NCI-H82 treated with DMSO at 0.1 percent for 48 hours (cell line): ENCODE data around the gene SUSD3.
"Not testable (repeated sequence)": the region's sequence is repeated elsewhere in the genome, so short reads cannot be mapped to it uniquely, and the experiment has no call there.

ENCODE experiments used
- DNase-seq: peaks from one replicate; lab custom pipeline; 2025; ENCODE audit not compliant: unreplicated experiment; lab: John Stamatoyannopoulos, UW

SUSD3 gene

DNA sequence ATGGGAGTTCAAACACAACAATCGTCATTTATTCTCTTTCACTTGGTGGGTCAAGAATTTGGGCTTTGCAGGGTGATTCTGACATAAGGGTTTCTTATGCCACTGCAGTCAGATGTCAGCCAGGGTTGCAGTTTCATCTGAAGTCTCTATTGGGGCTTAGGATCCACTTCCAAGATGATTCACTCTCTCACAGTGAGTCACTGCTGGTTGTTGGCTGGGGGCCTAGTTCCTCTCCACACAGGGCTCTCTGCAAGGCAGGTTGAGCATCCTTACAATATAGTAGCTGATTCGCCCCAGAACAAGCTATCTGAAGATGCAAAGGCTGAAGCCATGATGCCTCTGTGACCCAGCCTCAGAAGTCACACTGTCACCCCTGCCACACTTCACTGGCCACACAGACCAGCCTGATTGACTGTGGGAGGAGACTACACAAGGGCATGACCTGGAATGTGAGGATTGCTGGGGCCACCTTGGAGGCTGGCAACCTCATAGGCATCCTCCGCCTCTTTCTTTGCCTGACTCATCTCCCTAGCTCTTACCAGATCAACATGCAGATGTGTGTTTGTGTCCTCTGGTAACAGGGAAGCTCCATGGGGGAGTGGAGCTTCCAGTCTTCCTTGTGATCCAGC, 33.1 kb downstream of the SUSD3 start:
- no peak for DNase-seq

DNA sequence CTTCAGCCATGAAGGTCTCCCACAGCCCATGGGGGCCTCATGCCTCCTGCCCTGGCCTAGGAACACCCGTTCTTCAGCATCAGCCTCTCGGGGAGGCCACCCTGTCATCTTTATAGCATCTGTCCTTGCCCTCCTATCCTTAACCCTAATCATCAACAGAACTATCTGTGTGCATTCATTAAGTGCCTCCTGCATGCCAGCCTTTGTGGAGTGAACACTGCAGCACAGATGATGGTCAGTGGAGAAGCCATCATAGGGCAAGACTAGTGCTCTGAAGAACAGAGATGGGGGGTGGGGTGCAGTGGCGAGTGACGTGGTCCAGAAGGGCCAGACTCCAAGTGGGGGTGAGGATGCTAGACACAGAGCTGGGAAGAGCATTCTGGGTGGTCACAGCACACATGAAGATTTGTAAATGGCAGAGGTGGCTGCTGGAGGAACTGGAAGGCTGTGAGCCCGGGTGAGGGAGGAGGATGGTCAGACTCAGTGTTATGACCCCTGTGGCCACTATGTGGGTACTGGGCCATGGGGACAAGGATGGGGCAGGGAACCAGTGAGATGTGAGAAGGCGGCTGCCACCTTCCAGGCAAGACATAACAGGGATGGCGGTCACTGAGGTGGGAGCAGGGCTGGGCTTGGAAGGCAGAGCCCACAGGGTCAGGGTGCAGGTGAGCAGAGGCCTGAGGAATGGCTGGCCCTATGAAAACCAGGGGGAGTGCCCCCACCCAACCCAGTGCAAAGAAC, 33.9 kb downstream of the SUSD3 start:
- DNase-seq = no peak

DNA sequence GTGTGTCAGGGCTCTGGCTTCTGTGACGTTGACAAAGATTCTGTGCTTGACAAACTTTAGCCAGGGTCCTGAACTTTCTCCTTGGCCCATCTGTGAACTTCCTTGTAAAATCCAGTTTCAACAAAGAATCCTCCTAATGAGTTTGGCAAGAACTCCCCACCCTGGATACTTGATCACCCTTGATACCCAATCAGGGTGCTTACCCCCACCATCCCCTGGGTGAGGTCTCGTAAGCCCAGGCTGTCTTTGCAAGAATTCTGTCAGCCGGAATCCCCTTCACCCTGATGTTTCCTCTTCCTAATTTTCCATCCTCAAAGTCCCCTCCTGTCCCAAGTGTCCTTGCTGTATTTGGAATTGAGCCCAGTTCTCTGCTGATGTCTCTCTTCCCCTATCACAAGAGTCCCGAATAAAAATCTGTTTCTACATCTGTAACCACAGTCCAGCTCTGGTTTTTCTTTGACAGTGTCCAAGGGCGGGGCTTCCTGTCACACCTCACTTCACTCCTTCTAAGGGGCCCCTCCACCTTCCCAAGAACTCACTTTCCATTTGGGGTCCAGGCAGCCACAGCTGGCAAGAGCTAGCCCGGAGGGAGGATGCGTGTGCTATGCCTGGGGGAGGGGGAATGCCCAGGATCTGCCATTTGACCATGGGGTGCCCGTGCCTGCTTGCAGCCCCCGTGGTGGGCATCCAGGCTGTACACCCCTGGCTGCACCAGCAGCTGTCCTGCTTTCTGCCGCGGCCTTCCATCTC, 34.8 kb downstream of the SUSD3 start:
- no peak for DNase-seq

DNA sequence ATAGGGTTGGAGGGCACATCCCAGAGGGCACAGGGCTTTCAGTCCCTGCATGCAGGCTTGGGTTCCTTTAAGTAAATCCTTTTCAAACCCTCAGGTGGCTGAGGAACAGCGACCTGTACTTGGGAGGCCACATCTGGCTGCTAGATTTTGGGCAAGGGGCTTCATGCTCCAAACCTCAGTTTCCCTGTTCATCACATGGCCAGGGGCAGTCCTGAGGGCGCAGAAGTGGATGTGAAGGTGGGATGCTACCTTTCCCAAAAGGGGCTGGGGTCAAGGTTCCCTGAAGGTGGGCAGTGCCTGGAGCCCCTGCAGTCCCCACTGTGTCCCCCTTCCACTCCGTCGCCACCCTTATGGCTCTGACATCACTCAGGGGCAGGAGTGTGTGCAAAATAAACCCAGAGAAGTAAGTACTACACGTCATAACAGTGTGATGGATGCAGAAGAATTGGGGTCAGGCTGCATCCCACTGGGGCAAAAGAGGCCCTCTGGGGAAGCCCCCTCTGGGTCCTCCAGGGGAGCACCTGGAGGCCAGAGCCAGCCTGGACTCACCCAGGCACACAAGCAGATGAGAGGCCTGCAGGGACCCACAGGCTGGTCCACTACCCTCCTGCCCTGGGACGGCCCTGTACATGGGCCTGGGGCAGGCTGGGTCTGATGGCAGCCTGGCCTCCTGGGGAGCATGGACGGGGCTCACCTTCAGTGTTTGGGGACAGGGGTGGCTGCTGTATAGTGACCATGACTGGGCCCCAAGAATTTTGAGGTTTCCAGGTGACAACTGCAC, 35.6 kb downstream of the SUSD3 start:
- no peak for DNase-seq

DNA sequence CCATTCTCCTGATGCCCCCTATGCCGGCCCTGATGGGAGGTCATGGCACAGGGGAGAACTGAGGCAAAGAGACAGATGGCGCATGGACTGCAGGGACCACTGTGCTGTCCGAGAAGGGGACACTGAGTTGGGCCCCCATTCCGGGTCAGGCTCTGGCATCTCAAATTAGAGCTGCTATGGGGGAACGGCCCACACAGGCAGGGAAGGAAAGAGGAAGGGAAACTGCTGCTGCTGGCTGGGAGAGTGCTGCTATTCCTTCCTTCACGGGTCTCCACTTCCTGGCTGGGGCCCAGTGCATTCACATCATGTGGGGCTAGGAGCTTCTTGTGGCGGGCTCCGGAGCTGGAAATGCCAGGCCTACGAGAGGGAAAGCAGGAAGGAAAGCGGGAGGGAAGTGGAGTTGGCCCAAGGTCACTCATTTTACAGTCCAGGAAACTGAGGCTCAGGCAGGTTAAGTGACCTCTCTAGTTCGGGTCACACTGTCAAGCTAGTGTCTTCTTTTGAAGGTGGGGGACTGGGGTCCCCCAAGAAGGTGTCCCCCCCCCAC, 36.2 kb downstream of the SUSD3 start:
- no peak for DNase-seq

DNA sequence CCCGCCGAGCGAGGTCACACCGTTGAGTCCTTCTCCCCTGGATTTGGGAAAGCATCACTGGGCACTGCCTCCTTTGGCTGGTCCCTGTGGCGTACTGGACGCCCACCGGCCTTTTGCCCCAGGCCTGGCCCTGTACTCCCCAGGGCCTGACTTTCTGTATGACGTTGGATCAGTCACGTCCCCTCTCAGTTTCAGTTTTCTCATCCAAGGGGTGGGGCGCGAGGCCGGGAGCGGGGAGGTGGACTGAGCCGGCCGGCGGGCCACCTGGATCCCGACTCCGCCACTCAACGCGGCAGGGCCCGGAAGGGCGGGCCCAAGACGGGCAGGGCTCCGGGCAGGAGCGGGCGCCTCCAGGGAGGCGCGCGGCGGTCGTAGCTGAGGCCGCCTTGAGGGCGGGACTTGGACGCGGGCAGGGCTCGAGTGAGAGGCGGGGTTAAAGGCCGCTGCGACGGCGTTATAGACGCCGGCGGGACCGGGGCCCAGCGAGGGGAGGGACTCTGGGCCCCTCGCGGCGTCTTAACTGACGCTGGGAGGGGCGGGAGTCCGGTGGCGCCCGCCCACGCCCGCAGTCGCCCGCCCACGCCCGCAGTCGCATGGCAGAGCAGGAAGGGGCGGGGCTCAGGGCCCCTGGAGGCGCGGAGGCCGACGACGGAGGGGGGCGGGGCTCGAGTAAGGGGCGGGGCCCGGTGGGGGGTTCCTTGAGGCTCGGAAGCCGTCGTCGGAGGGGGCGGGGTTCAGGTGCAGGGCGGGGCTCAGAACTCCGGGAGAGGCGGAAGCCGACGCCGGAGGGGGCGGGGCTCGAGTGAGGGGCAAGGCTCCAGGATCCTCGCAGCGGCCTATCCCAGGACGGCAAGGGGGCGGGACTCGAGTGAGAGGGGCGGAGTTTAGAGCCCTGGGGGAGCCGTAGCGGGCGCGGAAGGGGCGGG, 37.0 kb downstream of the SUSD3 start:
- DNase-seq = peak; percentile 97

DNA sequence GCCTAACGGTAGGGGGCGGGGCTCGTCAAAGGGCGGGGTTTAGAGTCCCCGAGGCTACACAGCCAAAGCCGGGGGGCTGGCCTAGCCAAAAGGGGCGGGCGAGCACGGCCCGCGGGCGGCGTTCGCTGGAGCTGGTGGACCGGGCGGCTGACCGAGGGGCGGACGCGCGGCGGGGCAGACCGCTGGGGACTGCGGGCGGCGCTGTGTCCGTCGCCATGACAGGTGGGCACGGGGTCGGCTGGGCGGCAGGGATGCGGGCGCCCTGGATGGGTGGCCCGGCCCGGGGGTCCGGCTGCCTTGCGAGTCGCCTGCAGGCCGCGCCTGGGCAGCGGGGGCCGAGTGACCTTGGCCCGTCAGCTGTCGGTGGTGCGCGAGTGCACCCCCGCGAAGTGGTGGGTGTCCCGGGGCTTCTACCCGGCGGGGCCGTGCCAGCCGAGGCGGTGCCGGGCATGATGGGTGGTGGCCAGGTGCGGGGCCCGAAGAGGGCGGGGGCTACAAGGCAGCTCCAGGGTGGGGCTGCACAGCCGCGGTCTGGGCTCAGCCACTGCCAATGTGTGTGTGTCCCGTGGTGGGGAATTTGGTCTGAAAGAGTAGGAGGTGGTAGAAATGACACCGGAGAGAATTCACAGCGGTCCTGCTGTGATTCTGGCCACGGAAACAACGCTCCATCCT, 37.8 kb downstream of the SUSD3 start, which contains the start of gene CARD19:
CARD19 (plus strand) TSS at position 87 of the 672 bp plus-strand sequence; CDS start at position 216, 129 bp downstream.
- DNase-seq = no peak

DNA sequence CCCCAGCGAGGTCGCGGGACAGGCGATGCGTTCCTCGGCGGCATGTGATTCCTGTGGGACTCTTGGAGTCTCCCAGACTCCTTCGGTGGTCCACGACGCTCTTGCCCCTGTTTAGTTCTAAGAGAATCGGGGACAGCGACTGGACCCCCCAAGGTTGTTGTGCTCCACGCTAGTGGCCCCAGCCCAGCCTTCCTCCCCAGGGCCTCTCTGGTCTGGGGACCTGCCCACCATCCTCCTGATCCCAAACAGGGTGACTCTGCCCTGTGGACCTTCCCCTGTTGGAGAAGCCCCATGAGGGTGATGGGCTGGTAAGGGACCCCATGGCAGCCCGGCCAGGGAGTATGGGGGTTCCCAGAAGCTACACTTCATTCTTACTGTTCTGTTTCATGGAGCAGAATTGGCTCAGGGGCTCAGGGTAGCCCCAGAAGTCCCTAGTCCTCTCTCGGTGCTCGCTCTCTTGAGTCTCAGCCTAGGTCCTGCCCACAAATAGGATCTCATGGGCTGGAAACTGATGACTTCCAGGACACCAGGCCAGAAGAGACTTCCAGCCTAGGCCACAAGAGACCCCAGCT, 38.4 kb downstream of the SUSD3 start:
- no peak for DNase-seq

DNA sequence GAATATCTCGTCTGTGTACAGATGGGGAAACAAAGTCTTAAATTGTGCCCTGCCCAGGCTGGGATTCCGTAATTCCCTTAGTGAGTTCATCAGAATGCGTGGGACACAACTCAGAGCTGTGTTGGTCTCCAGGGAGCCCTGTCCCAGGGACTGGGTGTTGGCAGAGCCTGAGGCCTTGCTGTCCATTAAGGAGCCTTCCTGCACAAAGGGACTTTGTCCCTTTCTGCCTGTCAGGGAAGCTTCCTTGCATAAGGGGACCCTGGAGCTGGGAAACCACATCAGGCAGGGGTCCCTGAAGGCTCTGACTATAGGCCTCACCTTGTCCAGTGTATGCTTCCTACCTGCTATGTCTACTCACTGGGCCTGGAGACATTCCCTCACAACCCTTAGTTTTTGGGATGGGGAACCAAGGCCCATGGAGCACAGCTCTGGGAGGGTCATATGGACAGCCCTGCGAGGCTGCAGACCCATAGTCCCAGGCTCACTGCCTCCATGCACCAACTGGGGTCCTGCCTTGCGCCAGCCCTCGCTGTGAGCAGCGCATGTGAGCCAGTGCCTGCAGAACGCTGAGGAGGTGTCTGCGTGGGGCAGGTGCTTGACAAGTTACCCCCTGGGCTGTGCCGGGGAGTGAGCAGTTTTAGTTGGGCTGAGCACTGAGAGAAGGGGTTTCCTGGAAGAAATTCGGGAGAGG, 39.2 kb downstream of the SUSD3 start:
- DNase-seq = no peak

DNA sequence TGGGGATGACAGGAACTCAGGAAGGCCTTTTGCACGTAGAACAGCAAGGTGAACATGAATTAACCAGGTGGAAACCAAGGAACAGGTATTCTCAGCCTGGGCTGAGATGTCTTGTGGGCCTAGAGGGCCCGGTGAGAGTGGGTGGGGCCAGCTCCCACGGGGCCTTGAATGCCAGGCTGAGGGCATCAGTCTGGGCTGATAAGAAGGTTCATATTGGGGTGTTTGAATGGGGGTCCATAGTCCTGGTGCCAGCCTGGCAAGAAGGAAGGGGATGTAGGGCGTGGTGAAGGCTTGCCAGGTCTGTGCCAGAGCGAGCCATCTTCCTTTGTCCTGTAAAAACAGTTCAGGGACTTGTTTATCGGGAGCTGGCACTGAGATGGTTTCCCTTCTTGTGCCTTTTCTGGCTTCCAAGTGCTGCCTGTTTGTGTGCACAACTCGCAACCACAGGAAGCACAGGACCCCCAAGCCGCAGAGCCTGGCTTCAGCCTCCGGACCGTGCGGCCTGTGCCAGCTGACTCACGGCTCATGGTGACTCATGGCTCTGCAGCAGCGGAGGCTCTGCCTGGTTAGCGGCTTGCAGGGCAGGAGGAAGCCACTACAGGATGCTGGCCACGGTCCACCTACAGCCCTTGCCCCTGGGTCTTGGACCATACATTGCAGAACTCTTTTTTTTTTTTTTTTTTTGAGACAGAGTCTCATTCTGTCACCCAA, 39.9 kb downstream of the SUSD3 start:
- DNase-seq = no peak

DNA sequence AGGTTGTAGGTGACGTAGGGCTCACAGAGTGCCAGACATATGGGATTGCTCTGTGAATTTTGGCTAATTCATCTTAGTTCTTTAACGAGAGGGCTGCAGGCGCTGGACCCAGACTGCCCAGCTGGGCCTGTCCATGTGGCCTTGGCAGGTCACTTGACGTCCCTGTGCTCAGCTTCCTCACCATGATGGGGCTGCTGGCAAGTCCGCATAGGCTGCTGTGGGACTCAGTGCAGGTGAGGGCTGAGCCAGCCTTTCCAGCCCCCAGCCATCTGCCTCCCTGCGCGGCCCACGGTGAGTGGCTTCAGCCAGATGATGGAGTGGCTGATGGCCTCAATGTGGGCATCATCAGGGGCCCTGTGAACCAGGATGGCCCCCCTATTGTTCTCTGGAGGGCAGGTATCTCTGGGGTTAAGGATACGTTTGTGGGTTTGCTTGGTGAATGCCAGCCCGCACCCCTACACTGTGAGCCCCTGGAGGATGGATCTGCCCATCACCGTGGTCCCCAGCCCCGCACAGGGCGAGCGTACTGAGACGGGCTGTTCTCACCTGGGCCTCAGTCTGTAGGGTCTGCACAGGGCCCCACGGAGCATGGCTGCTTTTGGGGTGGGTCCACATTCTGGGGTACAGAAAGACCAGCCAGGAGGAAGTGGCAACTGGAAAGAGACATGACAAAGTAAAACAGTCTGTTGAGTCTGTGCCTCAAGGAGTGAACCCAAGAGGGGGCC, 41.2 kb downstream of the SUSD3 start:
- no peak for DNase-seq

DNA sequence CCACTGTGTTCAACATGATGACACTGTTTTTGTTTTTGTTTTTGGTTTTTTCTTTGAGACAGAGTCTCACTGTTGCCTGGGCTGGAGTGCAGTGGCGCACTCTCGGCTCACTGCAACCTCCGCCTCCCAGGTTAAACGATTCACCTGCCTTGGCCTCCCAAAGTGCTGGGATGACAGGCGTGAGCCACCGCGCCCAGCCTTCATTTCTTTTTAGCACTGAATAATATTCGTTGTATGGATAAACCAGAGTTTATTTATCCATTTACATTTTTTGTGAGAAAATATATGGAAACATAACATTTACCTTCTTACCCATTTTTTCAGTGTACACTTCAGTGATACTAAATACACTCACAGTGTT, 41.8 kb downstream of the SUSD3 start:
- no peak for DNase-seq

DNA sequence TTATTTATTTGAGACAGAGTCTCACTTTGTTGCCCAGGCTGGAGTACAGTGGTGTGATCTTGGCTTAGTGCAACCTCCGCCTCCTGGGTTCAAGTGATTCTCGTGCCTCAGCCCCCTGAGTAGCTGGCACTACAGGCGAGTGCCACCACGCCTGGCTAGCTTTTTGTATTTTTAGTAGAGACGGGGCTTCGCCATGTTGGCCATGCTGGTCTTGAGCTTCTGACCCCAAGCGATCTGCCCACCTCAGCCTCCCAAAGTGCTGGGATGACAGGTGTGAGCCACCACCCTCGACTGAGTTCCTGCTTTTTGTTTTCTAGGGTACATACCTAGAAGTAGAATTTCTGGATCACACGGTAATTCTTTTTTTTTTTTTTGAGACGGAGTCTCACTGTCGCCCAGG, 42.6 kb downstream of the SUSD3 start:
- not testable (repeated sequence) for DNase-seq

DNA sequence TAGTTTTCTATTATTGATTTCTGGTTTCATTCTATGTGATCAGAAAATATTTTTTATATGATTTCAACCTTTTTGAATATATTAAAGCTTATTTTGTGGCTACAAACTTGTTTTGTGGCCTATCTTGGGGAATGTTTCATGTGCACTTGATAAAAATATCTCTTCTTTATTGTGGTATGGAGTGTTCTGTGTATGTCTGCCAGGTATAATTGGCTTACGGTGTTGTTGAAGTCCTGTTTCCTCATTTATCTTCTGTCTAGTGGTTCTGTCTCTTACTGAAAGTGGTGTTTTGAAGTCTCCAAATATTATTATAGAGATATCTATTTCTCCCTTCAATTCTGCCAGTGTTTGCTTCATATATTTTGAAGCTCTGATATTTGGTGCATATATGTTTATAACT, 47.1 kb downstream of the SUSD3 start:
- no peak for DNase-seq

DNA sequence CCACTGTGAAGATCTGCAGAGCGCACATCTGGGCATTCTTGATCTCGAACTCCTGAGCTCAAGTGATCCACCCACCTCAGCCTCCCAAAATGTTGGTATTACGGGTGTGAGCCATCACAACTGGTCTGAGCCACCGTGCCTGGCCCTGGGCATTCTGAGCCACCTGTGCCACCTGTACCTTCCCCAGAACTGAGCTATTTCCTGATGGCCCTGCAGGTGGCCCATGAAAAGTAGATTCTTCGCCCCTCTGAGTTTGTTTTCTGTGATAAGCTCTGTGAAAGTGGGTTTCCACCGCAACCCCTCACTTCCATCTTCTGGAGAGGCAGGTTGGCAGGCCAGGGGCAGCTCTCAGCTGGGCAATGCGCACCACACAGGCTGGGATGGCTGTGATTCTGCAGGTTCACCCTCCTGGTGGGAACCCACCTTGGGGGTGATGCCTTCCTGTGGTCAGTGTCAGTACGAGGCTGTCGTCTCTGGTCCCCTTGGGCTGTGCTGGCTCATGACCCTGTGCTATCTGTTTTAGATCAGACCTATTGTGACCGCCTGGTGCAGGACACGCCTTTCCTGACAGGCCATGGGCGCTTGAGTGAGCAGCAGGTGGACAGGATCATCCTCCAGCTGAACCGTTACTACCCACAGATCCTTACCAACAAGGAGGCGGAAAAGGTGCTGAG, 48.8 kb downstream of the SUSD3 start:
- DNase-seq = no peak

DNA sequence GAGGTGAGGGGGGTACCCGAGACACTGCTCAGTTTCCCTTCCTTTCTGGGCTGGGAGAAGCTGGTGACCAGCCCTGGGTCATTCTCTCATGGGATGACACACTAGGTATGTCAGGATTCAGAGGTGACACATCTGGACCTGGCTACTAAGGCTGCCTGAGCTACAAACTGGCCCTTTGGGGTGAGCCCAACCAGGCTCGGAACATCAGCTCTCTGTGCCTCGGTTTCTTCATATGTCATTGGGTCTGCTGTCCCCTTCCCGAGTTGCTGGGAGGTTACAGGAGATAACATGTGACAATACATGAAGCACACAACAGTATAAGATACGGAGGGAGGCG, 49.3 kb downstream of the SUSD3 start:
- no peak for DNase-seq
